Measurements from ENCODE around the gene LINC01488.

GRCh38 chr11:69476509-69476961 is 4.9 kb upstream of the LINC01488 start:
- TF ChIP-seq POLR2A (IDR thresholded peaks at IDR 0.05; ENCODE audit: low read length): no peak
- TF ChIP-seq GATA1 (IDR thresholded peaks at IDR 0.05; ENCODE audit: low read depth, low read length): no peak

All from erythroblast (primary cell).